Endothelial cell of umbilical vein (primary cell): ENCODE data around the gene TEDC2.

Source experiments
- CTCF ChIP-seq, 2 donors: IDR thresholded peaks; 1 replicate in 1 of 2; 2 replicates in 1 of 2; pipeline ENCODE4 v1.5.1; 2011; ENCODE audit warnings: low read length in 2 of 2, mild to moderate bottlenecking in 2 of 2, moderate library complexity in 2 of 2, control low read depth in 1 of 2, inconsistent platforms in 1 of 2, low read depth in 1 of 2; ENCODE audit not compliant: insufficient read depth in 1 of 2; ENCODE audit errors: extremely low read depth in 1 of 2
- EZH2 ChIP-seq: IDR thresholded peaks from 2 replicates; pipeline ENCODE4 v1.6.1; 2012; ENCODE audit warnings: borderline replicate concordance, low read depth, mild to moderate bottlenecking, moderate library complexity, low read length, inconsistent platforms; ENCODE audit not compliant: severe bottlenecking
- JUN ChIP-seq: IDR thresholded peaks from 2 replicates; pipeline ENCODE4 v1.6.1; 2011; ENCODE audit warnings: borderline replicate concordance, low read depth; ENCODE audit not compliant: insufficient read length, insufficient read depth
- MAX ChIP-seq: IDR thresholded peaks from 2 replicates; pipeline ENCODE4 v1.6.1; 2011; ENCODE audit not compliant: insufficient read depth, insufficient read length
- MYC ChIP-seq: IDR thresholded peaks from one replicate; pipeline ENCODE4 v1.6.1; 2011; ENCODE audit warnings: mild to moderate bottlenecking, low read depth, low read length
- POLR2A ChIP-seq: IDR thresholded peaks from 2 replicates; pipeline ENCODE4 v1.6.1; 2012; ENCODE audit warnings: low read depth, mild to moderate bottlenecking, control low read depth, low read length
- POLR2AphosphoS5 ChIP-seq: IDR thresholded peaks from 2 replicates; pipeline ENCODE4 v1.6.1; 2012; ENCODE audit warnings: low read depth, mild to moderate bottlenecking, control low read depth, low read length, moderate library complexity; ENCODE audit not compliant: insufficient read depth

GRCh38 chr16:2471016-2471652 is 11.2 kb downstream of the TEDC2 start, which contains the start of gene NTN3:
- no peak for TF ChIP-seq POLR2A
- TF ChIP-seq EZH2: no peak
- TF ChIP-seq CTCF (IDR thresholded peaks at IDR 0.05; ENCODE audit: extremely low read depth in 1 of 2, insufficient read depth in 1 of 2, low read depth in 1 of 2, low read length in 2 of 2): no peak
- no peak for TF ChIP-seq POLR2AphosphoS5
- no peak for TF ChIP-seq MAX
- TF ChIP-seq JUN: no peak
- no peak for TF ChIP-seq MYC
